ENCODE measurements around the gene TSPAN5.

The TSPAN5 gene

GRCh38 chr4:98617358-98618047, 40.9 kb downstream of the TSPAN5 start:
- TF ChIP-seq CTCF (IDR thresholded peaks at IDR 0.05; ENCODE audit: insufficient read depth, low read length, poor library complexity, severe bottlenecking), result no peak
- H3K4me3 ChIP-seq (replicated peaks; ENCODE audit: low read depth, low read length), result no peak overlapping the region
- no peaks in the 10 kb centered on the region for H3K36me3 ChIP-seq (ENCODE audit: control insufficient read depth, insufficient read depth, low read length)
- DNase-seq (ENCODE audit: extremely low read depth, insufficient read length), result no peak
- no peaks in the 10 kb centered on the region for H3K27me3 ChIP-seq (replicated peaks; ENCODE audit: control insufficient read depth, insufficient read depth, low read length)

GRCh38 chr4:98615991-98616390, 42.4 kb downstream of the TSPAN5 start:
- TF ChIP-seq CTCF (IDR thresholded peaks at IDR 0.05; ENCODE audit: insufficient read depth, low read length, poor library complexity, severe bottlenecking), result no peak
- no peaks in the 10 kb centered on the region for H3K36me3 ChIP-seq (ENCODE audit: control insufficient read depth, insufficient read depth, low read length)
- H3K27me3 ChIP-seq (replicated peaks; ENCODE audit: control insufficient read depth, insufficient read depth, low read length), result no peaks in the 10 kb centered on the region
- H3K4me3 ChIP-seq (replicated peaks; ENCODE audit: low read depth, low read length), result no peak overlapping the region
- DNase-seq (ENCODE audit: extremely low read depth, insufficient read length), result no peak

- TF ChIP-seq CTCF (IDR thresholded peaks at IDR 0.05; ENCODE audit: insufficient read depth, low read length, poor library complexity, severe bottlenecking), result no peak
- Histone ChIP-seq H3K4me3 (replicated peaks; ENCODE audit: low read depth, low read length) (no peak overlapping the region), H3K27me3 (replicated peaks; ENCODE audit: control insufficient read depth, insufficient read depth, low read length) (no peaks in the 10 kb centered on the region), H3K36me3 (ENCODE audit: control insufficient read depth, insufficient read depth, low read length) (no peaks in the 10 kb centered on the region)
- DNase-seq (ENCODE audit: extremely low read depth, insufficient read length), result no peak
Measured at GRCh38 chr4:98614662-98615061, 43.7 kb downstream of the TSPAN5 start.

GRCh38 chr4:98614094-98614493, 44.3 kb downstream of the TSPAN5 start:
- TF ChIP-seq CTCF (IDR thresholded peaks at IDR 0.05; ENCODE audit: insufficient read depth, low read length, poor library complexity, severe bottlenecking), result no peak
- no peaks in the 10 kb centered on the region for H3K36me3 ChIP-seq (ENCODE audit: control insufficient read depth, insufficient read depth, low read length)
- no peak overlapping the region for H3K4me3 ChIP-seq (replicated peaks; ENCODE audit: low read depth, low read length)
- no peak for DNase-seq (ENCODE audit: extremely low read depth, insufficient read length)
- no peaks in the 10 kb centered on the region for H3K27me3 ChIP-seq (replicated peaks; ENCODE audit: control insufficient read depth, insufficient read depth, low read length)

- no peak for DNase-seq (ENCODE audit: extremely low read depth, insufficient read length)
- Histone ChIP-seq H3K36me3 (ENCODE audit: control insufficient read depth, insufficient read depth, low read length) (no peaks in the 10 kb centered on the region), H3K4me3 (replicated peaks; ENCODE audit: low read depth, low read length) (no peak overlapping the region), H3K27me3 (replicated peaks; ENCODE audit: control insufficient read depth, insufficient read depth, low read length) (no peaks in the 10 kb centered on the region)
- no peak for TF ChIP-seq CTCF (IDR thresholded peaks at IDR 0.05; ENCODE audit: insufficient read depth, low read length, poor library complexity, severe bottlenecking)
Measured at GRCh38 chr4:98613453-98614075, 44.8 kb downstream of the TSPAN5 start.

All from GM06990 (cell line).